ENCODE measurements around the gene PADI2.

Gene PADI2

GRCh38 chr1:17119076-17119772 is at the start of gene PADI2:
Gene PADI2, minus strand, starts transcription at chr1:17119451. Its CDS starts 80 bp downstream, at chr1:17119371.
- Histone ChIP-seq H3K4me1 (ENCODE audit: low read depth, poor library complexity, severe bottlenecking) (no peaks in the 10 kb centered on the region), H3K79me2 (ENCODE audit: insufficient read depth, low read depth) (no peaks in the 10 kb centered on the region), H3K4me2 (no peak within 1 kb of the TSS), H3K27me3 (ENCODE audit: insufficient read depth, low read depth) (peaks cover 84% of the 10 kb centered on the region), H2AFZ (ENCODE audit: low read depth) (no peak within 1 kb of the TSS), H3K9ac (no peak within 1 kb of the TSS), H3K4me3 (IDR thresholded peaks at IDR 0.05; ENCODE audit: insufficient read depth, low read depth, low read length) (no peak within 1 kb of the TSS), H4K20me1 (ENCODE audit: insufficient read depth) (no peaks in the 10 kb centered on the region), H3K27ac (no peak within 1 kb of the TSS), H3K36me3 (ENCODE audit: insufficient read depth) (no peaks in the 10 kb centered on the region)
- no peak for TF ChIP-seq CTCF (conservative IDR thresholded peaks at IDR 0.05; ENCODE audit: low read depth, low read length)

GRCh38 chr1:17168091-17168876 is 49.0 kb upstream of the PADI2 start:
- Histone ChIP-seq H3K27me3 (ENCODE audit: insufficient read depth, low read depth) (peaks cover 22% of the 10 kb centered on the region; the same call in 1 of the 2 replicates), H4K20me1 (ENCODE audit: insufficient read depth) (no peaks in the 10 kb centered on the region), H3K4me3 (IDR thresholded peaks at IDR 0.05; ENCODE audit: insufficient read depth, low read depth, low read length) (no peak overlapping the region), H3K36me3 (ENCODE audit: insufficient read depth) (no peaks in the 10 kb centered on the region), H2AFZ (ENCODE audit: low read depth) (no peak overlapping the region), H3K9ac (no peak overlapping the region), H3K79me2 (ENCODE audit: insufficient read depth, low read depth) (no peaks in the 10 kb centered on the region), H3K27ac (no peak overlapping the region), H3K4me1 (ENCODE audit: low read depth, poor library complexity, severe bottlenecking) (no peaks in the 10 kb centered on the region), H3K4me2 (no peak overlapping the region)
- TF ChIP-seq CTCF (conservative IDR thresholded peaks at IDR 0.05; ENCODE audit: low read depth, low read length) = no peak

- no peaks in the 10 kb centered on the region for H3K79me2 ChIP-seq (ENCODE audit: insufficient read depth, low read depth)
- H3K36me3 ChIP-seq (ENCODE audit: insufficient read depth) = no peaks in the 10 kb centered on the region
- no peak overlapping the region for H2AFZ ChIP-seq (ENCODE audit: low read depth)
- H3K27me3 ChIP-seq (ENCODE audit: insufficient read depth, low read depth) = peaks cover 18% of the 10 kb centered on the region; the same call in 1 of the 2 replicates
- H3K4me2 ChIP-seq = no peak overlapping the region
- H4K20me1 ChIP-seq (ENCODE audit: insufficient read depth) = no peaks in the 10 kb centered on the region
- H3K4me3 ChIP-seq (IDR thresholded peaks at IDR 0.05; ENCODE audit: insufficient read depth, low read depth, low read length) = no peak overlapping the region
- H3K4me1 ChIP-seq (ENCODE audit: low read depth, poor library complexity, severe bottlenecking) = no peaks in the 10 kb centered on the region
- TF ChIP-seq CTCF (conservative IDR thresholded peaks at IDR 0.05; ENCODE audit: low read depth, low read length) = no peak
- H3K9ac ChIP-seq = no peak overlapping the region
- no peak overlapping the region for H3K27ac ChIP-seq
These were observed 48.5 kb upstream of the PADI2 start for GRCh38 chr1:17167786-17168090.

- Histone ChIP-seq H4K20me1 (ENCODE audit: insufficient read depth) (no peaks in the 10 kb centered on the region), H3K79me2 (ENCODE audit: insufficient read depth, low read depth) (no peaks in the 10 kb centered on the region), H3K36me3 (ENCODE audit: insufficient read depth) (no peaks in the 10 kb centered on the region), H3K27ac (no peak overlapping the region), H3K4me2 (no peak overlapping the region), H2AFZ (ENCODE audit: low read depth) (no peak overlapping the region), H3K4me3 (IDR thresholded peaks at IDR 0.05; ENCODE audit: insufficient read depth, low read depth, low read length) (no peak overlapping the region), H3K27me3 (ENCODE audit: insufficient read depth, low read depth) (peaks cover 19% of the 10 kb centered on the region; the same call in 1 of the 2 replicates), H3K4me1 (ENCODE audit: low read depth, poor library complexity, severe bottlenecking) (no peaks in the 10 kb centered on the region), H3K9ac (no peak overlapping the region)
- TF ChIP-seq CTCF (conservative IDR thresholded peaks at IDR 0.05; ENCODE audit: low read depth, low read length) = no peak
These were observed 48.0 kb upstream of the PADI2 start for GRCh38 chr1:17167041-17167785.

All from KMS-11 (cell line).